AG08396 (cell line): Measurements from ENCODE around the gene CSMD2.

Experiments used
- DNase-seq: peaks from one replicate; pipeline ENCODE4 v3.0.0; 2012; ENCODE audit warnings: low spot score, mixed read lengths

The CSMD2 gene

GRCh38 chr1:33852711-33853110 lies 312.3 kb downstream of the CSMD2 start:
- DNase-seq = no peak

DNA sequence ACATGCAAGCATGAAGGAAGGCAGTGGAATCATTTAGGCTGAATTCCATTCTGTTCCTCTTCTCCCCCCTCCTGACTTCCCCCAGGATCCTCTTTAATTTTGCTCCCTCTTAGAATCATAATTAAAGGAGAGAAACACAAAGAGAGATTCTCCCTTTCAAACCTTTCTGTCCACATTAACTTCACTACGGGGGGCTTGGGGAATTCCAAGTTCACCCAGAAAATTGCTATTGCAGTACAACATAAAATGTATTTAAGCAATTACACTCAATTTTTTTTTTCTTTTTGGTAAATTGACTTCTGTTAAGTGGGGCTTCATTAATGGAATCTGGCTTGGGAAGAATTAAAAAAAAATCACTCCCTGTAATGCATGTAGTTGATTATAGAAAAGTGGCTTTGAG lies 314.5 kb downstream of the CSMD2 start:
- DNase-seq = no peak

- no peak for DNase-seq
Measured at GRCh38 chr1:33849211-33849610, 315.8 kb downstream of the CSMD2 start.

DNA sequence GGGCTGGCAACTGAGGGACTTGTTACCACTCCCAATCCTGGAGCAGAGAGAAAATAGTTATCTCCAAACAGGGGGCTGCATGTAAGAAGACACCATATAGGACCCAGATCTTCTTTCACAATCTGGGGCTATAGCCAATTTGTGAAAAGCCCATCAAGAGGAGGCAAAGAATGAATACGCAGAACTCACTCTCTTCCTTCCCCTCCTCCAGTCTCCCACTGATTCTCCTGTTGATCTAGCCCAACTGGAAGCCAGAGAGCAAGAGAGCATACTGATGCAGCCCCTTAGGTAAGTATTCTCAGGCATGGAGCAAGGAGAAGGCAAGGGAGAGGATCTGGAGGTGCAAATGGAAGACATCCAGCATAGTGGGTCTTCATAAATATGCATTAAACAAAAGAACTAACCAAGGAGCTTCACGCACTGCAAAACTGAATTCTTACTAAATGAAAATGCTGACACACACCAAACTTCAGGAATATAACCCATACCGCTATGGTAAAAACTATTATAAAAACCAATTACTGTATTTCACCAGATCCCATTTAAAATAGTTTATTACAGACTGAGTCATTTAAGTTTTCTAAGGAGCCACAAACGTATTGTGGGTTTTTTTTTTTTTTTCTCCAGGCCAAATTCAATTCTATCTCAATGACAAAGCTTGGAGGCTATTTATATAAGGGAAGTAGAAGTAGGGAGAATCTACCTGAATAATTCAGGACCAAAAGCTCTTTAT lies 316.7 kb downstream of the CSMD2 start:
- no peak for DNase-seq

- no peak for DNase-seq
Measured at GRCh38 chr1:33846861-33847260, 318.2 kb downstream of the CSMD2 start.

GRCh38 chr1:33844166-33844565 lies 320.9 kb downstream of the CSMD2 start:
- no peak for DNase-seq

DNA sequence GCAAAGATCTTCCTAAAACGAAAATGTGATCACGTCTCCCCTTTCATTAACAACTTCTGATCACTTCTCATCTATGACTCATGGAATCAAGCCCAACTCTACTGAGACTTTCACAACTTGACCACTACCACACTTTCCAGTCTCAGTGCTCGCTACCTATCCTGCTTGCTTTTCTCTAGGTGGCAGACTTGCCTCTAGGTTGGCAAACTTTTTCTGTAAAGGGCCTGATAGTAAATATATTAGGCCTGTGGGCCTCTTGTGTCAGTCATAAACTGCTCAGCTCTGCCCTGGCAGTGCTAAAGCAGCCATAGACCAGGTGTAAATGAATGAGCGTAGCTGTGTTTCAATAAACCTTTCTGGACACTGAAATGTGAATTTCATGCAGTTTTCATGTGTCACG lies 322.7 kb downstream of the CSMD2 start:
- no peak for DNase-seq

DNA sequence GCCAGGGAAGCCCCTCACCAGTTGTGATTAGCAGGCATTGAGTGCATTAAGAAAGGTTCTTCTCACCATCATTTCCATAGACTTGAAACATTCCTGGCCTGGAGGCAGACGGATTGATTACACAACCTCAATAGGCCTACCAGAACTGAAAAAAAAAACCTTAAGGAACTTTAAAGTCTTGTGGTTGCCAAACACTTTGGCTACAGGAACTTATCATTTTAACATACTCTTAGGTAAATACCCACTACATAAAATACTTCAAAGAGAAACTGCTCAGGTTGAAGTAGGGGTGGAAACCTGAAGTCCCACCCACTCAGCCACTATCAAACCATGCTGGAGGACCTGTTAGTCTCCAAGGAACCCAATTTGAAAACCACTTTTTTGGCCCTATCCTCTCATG lies 323.5 kb downstream of the CSMD2 start:
- no peak for DNase-seq

DNA sequence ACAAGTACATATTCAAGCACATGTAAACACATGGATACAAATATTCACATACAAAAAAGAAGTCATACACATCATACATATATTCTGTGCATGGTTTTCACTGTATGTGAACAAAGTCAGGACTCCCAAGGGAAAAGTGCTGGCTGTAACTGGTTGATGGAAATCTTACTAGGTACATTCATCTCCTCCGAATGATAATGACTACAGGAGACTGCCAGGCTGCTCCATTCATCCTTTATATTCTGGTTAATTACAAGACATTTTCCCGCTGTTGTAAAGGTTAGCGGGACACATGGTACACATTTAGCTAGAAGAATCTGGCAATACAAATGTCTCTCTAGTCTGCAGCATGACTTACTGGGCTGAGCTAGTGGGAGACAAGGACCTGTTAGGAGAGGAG lies 327.4 kb downstream of the CSMD2 start:
- no peak for DNase-seq

DNA sequence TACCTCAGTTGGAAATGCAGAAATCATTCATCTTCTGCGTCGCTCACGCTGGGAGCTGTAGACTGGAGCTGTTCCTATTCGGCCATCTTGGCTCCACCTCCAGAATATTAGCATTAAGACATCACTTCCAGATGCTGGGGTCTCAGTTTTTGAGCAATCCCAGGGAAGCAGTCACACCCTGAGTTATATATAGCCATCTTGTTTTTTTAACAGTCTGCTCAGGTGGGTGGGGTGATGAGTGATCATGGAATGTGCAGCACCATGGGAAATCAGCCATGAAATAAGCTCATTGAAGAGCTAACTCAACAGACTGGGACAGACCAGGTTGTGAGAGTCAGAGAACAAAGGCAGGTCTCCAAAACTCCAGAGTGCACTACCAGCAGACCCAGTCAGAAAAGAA lies 328.1 kb downstream of the CSMD2 start:
- DNase-seq = no peak

GRCh38 chr1:33828654-33829053 lies 336.4 kb downstream of the CSMD2 start:
- DNase-seq = no peak

DNA sequence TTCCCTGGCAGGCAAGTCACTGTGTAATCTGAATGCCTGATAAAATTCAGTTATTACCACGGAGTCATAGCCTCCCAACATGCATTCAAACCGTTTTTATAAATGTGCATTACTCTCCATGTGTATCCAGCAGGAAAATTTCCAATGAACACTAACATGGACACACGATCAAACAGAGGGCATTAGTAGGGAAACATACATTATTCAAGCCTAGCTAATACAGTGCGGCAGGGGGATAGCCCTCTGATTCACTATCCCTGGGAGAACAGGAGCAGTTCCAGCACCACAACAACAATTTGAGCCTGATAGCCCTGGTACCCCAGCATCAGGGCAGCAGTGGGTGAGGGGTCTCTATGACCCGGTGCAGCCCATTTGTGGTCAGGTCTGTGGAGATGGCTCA lies 337.0 kb downstream of the CSMD2 start:
- DNase-seq = no peak

DNA sequence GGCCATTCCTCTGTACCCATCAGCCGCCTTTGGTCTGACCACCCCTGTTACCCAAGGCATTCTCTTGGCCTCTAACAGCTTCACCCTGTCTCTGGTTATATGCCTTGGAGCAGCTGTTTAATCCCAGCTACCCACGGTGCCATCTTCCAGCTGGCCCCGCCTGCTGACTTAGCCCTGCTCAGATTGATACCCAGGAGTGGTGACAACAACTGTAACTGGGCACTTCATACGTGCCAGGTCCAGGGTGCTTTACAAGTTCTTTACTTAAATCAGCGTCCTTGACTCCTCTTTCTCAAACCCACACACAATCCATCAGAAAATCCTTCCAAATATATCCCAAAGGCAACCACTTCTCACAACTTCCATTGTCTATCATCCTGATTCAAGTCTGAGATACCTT lies 338.3 kb downstream of the CSMD2 start:
- no peak for DNase-seq

GRCh38 chr1:33826311-33826710 lies 338.7 kb downstream of the CSMD2 start:
- no peak for DNase-seq

- DNase-seq = no peak
Measured at GRCh38 chr1:33825506-33825905, 339.5 kb downstream of the CSMD2 start.

DNA sequence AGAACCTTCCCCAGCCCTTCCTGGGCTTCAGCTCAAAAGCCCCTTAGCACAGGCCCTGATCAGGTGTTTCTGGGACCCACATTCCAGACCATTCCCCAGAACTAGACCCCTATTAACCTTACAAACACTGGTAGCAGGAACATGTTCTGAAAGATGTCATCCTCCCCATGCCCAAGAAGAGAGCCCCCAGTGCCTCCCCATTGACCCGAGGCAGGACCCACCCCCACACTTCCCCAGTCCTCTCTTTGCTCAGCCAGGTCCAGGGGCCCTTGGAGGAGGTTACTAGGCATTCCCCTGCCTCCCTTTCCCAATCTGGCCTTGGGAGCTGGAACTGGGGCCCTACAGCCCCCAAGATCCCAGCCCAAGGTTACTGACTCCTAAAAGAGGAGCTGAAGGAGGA lies 340.1 kb downstream of the CSMD2 start:
- DNase-seq = no peak

GRCh38 chr1:33824321-33824720 lies 340.7 kb downstream of the CSMD2 start:
- no peak for DNase-seq

GRCh38 chr1:33823830-33824229 lies 341.2 kb downstream of the CSMD2 start:
- no peak for DNase-seq

DNA sequence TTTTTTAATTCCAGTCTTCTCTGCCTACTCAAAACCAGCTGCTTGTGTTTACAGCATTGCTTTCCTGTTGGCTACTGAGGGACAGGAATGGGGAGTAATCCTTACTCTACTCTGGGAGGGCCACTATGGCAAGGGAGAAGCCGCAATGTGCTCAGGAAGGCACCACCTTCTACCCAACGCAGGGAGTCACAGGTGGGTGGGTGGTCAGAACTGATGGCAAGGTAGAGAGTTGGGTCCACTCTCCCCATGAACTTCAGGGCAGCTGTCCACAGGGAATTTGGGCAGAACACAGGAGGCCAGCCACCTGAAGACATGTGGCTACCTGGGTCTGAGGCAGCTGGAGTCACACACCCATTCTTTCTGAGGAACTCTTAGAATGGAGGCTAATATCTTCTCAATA lies 341.6 kb downstream of the CSMD2 start:
- no peak for DNase-seq

- no peak for DNase-seq
Measured at GRCh38 chr1:33822396-33822795, 342.6 kb downstream of the CSMD2 start.

- no peak for DNase-seq
Measured at GRCh38 chr1:33821291-33821690, 343.7 kb downstream of the CSMD2 start.

DNA sequence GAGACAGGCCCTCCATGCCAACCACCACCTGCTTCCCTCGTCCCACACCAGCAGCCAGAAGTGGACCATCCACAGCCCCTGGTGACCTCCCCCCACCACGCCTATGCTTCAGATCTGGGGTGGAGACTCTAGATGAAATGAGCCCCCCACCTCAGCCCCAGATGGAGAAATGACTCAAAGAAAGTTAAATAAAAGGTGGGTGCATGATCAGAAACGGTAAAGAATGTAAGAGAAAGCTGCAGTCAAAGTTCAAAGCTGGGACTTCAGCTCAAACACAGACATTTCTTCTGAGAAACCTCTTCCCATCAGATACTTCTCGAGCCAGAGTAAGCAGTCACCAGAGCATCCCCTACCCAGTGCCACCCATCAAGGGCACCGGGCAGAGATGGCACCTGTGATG lies 344.2 kb downstream of the CSMD2 start:
- no peak for DNase-seq

DNA sequence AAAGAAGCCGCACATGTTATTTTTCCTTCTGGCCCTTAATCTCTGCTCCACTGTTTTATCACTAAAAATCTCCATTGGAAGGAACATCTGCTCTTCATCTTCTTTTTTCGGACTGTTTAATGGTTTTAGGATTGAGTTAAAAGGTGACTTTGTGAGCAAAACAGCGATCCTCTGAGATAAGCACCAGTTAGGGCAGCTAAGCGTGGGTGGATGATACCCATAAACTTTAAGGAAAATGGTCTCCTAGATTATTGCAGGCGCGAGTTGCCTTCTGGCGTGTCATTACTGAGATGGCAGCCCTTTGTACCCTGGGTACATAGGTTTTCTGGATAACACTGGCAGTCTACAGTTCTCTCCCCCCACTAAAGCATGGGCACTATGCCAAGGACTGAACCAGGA lies 345.1 kb downstream of the CSMD2 start:
- DNase-seq = no peak

- DNase-seq = no peak
Measured at GRCh38 chr1:33819290-33819912, 345.6 kb downstream of the CSMD2 start.
